ENCODE data around the gene GJA4.
A peak's percentile ranks its signal among the peaks of the same experiment; 100 is the strongest.
"Not testable (repeated sequence)": the region's sequence is repeated elsewhere in the genome, so short reads cannot be mapped to it uniquely, and the experiment has no call there.

The GJA4 gene

DNA sequence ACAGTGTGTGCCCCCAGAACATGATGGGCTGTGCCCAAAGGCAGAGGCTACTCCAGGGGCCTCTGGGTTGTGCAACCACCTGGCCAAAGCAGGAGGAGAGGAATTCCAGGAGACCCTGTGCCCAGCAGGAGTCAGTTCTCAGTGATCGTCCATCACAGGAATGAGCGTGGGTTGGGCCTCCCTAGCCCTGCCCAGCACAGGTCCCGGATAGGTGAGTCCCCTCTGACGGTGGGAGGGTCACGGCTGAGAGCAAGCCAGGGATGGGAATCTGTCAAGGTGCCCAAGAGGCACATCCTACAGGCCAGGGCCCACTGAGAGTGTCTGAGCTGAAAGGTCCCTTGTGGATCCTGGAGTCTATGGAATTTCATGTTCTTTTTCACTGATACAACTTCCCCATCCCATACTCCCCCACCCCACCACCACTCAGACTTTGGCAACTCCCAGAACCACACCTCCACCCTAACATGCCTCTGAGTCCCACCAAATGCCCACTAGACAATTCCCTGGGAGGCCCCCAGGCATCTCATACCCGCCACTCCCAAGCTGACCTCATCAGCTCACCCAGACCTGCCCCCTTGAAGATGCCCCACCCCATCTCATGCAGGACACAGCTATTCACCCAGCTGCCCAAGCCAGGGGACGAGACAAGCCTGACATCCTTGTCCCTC, 30.2 kb upstream of the GJA4 start:
- no peak overlapping the region for H3K4me3 ChIP-seq
- no peak overlapping the region for H3K9ac ChIP-seq
- no peaks in the 10 kb centered on the region for H3K36me3 ChIP-seq
- H3K4me1 ChIP-seq = no peaks in the 10 kb centered on the region
- no peaks in the 10 kb centered on the region for H3K27me3 ChIP-seq
- H3K9me3 ChIP-seq (replicated peaks in 1 of 11) = no peaks in the 10 kb centered on the region
- no peaks in the 10 kb centered on the region for H4K20me1 ChIP-seq
- no peak overlapping the region for H3K27ac ChIP-seq
- TF ChIP-seq Cebpa-rat (IDR thresholded peaks at IDR 0.05) = no peak
- no peak overlapping the region for H3K4me2 ChIP-seq

DNA sequence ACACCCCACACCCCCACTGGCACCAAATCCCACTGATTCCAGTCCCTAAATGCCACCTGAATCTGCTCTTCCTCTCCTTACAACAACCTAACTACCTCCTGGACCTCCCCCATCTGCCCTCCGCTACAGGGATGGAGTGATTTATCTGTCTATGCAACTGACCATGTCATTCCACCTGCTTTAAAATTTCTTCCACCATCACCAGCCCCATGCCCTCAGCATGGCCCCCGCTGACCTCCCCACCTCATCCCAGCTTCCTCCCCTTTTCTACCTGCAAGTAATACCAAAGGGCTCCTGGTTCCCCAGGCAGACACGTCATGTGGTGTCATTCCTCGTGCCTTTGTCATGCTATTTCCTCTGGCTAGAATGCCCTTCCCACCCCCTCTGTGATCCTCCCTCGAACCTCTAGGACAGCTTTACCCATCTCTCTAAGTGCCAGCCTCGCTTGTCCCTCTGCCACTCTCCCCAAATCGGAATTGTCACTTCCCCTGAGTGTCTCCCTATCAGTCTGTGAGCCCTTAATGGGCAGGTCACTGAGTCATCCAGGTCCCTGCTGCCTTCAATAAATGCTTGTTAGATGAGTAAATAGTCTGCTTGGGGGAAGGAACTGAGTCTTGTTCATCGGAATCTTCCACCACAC, 29.5 kb upstream of the GJA4 start:
- H3K9ac ChIP-seq = no peak overlapping the region

DNA sequence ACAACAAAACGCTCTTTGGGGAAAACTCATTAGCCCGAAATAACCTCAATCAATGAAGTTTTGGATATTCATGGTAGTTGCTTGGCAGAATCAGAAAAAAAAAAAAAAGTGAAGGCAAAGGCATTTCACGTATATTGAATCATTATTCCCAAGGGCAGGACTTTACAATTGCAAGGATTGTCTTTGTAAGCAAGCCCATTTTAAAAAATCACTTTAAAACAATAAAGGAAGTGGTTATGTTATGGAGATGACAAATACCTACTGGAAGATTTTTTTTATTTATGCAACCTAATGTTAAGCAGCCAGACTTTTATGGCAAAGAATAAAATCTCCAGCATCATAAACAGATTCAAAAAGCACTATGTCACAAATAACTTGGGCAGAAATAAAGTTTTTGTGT, 23.9 kb upstream of the GJA4 start:
- Histone ChIP-seq H3K36me3 (no peaks in the 10 kb centered on the region), H3K27ac (no peak overlapping the region), H3K4me3 (no peak overlapping the region), H3K9ac (no peak overlapping the region), H4K20me1 (no peaks in the 10 kb centered on the region), H3K9me3 (replicated peaks in 1 of 11) (no peaks in the 10 kb centered on the region), H3K4me2 (no peak overlapping the region), H3K27me3 (no peaks in the 10 kb centered on the region), H3K4me1 (no peaks in the 10 kb centered on the region)
- no peak for TF ChIP-seq Cebpa-rat (IDR thresholded peaks at IDR 0.05)

More for the DNA sequence above, 29.5 kb upstream of the GJA4 start:
- H3K36me3 ChIP-seq = no peaks in the 10 kb centered on the region
- H4K20me1 ChIP-seq = no peaks in the 10 kb centered on the region
- H3K27me3 ChIP-seq = no peaks in the 10 kb centered on the region
- H3K4me3 ChIP-seq = no peak overlapping the region
- H3K27ac ChIP-seq = no peak overlapping the region
- TF ChIP-seq Cebpa-rat (IDR thresholded peaks at IDR 0.05) = no peak
- H3K4me2 ChIP-seq = no peak overlapping the region
- H3K4me1 ChIP-seq = no peaks in the 10 kb centered on the region
- no peaks in the 10 kb centered on the region for H3K9me3 ChIP-seq (replicated peaks in 1 of 11)

DNA sequence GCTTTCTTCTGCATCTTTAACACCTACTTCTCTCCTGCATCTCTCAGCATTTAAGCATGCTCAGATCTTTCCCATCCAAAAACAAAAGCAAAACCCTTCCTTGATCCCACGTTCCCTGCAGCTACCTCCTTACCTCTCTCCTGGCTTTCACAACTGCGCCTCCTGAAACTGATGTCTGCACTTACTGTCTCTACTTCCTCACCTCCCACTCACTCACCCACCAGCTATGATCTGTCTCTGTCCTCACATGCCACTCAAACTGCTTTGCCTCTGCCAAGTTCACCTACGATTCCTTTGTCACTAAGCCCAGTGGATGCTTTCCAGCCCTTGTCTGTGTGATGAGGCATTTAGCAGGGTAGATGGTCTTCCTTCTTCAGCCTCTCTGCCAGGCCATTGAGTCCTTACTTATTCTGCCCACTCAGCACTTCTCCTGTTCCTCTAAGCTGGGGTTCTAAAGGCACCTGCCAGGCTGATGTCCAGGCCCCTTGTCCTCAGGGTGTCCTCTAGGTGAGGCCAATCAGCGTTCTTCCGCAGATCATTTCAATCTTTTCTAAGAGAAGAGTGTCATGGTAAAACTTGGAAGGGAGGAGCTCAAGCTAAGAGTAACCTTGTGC, 21.8 kb upstream of the GJA4 start:
- Histone ChIP-seq H3K27ac (no peak overlapping the region), H3K27me3 (no peaks in the 10 kb centered on the region), H3K9ac (no peak overlapping the region), H3K9me3 (replicated peaks in 1 of 11) (no peaks in the 10 kb centered on the region), H3K4me2 (no peak overlapping the region), H3K36me3 (no peaks in the 10 kb centered on the region), H3K4me3 (no peak overlapping the region), H4K20me1 (no peaks in the 10 kb centered on the region), H3K4me1 (0 out of 20 replicates have a peak, but pooled peaks cover 0 to 3% (median 0%) of the 10 kb centered on the region in 10 experiments)
- no peak for TF ChIP-seq Cebpa-rat (IDR thresholded peaks at IDR 0.05)

DNA sequence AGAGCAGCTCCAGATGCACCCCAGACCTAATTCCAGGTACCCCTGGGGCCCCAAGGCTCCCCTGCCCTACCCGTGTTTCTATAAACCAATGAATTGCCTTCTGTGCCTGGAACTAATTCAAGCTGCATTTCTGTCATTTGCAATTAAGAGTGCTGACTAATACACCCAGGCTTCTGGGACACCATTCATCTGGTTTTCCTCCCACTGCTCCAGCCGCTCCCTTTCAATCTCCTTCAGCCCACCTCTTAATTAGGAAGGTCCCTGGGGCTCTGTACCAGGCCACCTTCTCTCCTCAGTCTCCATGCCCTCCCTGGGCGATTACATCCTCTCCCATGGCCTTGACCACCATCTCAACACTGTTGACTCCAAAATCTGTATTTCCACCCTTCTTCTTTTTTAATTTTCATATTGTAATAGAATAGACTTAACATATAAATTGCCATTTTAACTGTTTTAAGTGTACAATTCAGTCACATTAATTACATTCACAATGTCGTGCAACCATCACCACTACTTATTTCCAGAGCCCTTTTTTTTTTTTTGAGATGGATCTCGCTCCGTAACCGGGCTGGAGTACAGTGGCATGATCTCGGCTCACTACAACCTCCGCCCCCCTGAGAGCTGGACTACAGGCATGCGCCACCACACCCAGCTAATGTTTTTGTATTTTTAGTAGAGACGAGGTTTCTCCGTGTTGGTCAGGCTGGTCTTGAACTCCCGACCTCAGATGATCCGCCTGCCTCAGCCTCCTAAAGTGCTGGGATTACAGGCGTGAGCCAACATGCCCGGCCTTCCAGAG, 21.0 kb upstream of the GJA4 start:
- Histone ChIP-seq H3K4me1 (peaks cover 0 to 3% (median 0%) of the 10 kb centered on the region in 10 experiments; a peak in 1 of 20 replicates), H3K4me3 (no peak overlapping the region), H3K4me2 (no peak overlapping the region), H3K27me3 (no peaks in the 10 kb centered on the region), H3K27ac (no peak overlapping the region), H3K36me3 (no peaks in the 10 kb centered on the region), H3K9me3 (replicated peaks in 1 of 11) (no peaks in the 10 kb centered on the region), H3K9ac (no peak overlapping the region), H4K20me1 (no peaks in the 10 kb centered on the region)
- no peak for TF ChIP-seq Cebpa-rat (IDR thresholded peaks at IDR 0.05)

DNA sequence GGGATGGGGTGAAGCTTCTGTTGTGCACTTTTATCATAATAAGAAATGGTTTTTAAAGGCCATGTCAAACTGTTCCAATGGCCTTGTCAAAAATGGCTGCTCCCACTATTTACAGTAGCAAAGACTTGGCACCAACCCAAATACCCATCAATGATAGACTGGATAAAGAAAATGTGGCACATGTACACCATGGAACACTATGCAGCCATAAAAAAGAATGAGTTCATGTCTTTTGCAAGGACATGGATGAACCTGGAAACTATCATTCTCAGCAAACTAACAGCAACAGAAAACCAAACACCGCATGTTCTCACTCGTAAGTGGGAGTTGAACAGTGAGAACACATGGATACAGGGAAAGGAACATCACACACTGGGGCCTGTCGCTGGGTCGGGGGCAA, 19.7 kb upstream of the GJA4 start:
- not testable (repeated sequence) for H3K27ac ChIP-seq; H3K27me3 ChIP-seq; H3K9ac ChIP-seq; H3K4me3 ChIP-seq; H4K20me1 ChIP-seq; H3K4me2 ChIP-seq; H3K9me3 ChIP-seq (replicated peaks in 1 of 11); H3K4me1 ChIP-seq; H3K36me3 ChIP-seq

DNA sequence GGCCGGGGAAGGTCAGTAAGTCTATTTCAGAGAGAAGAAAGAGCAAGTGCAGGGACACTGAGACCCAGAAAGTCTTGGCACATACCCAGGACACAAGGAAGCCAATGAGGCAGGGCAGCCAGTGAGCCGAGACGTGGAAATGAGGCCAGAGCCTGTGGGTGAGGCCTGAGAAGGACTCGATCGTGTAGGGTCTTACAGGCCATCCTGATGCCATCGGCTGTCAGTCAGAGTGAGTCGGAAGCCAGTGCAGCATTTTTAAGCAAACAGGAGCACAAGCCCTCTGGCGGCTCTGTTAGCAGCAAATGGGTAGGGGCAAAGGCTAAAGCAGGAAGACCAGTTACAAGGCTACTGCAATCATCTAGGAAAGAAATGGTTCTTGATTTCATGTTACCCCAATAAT, 17.8 kb upstream of the GJA4 start:
- Histone ChIP-seq H3K27ac (no peak overlapping the region), H3K27me3 (peaks cover 5 to 11% (median 7%) of the 10 kb centered on the region in 11 experiments; a peak in 21 of 22 replicates), H3K4me1 (peaks cover 0 to 7% (median 0%) of the 10 kb centered on the region in 10 experiments; a peak in 1 of 20 replicates), H3K9ac (no peak overlapping the region), H3K9me3 (replicated peaks in 1 of 11) (no peaks in the 10 kb centered on the region), H3K4me3 (no peak overlapping the region), H4K20me1 (no peaks in the 10 kb centered on the region; a peak in 1 of 22 replicates), H3K4me2 (no peak overlapping the region), H3K36me3 (no peaks in the 10 kb centered on the region)
- no peak for TF ChIP-seq Cebpa-rat (IDR thresholded peaks at IDR 0.05)

DNA sequence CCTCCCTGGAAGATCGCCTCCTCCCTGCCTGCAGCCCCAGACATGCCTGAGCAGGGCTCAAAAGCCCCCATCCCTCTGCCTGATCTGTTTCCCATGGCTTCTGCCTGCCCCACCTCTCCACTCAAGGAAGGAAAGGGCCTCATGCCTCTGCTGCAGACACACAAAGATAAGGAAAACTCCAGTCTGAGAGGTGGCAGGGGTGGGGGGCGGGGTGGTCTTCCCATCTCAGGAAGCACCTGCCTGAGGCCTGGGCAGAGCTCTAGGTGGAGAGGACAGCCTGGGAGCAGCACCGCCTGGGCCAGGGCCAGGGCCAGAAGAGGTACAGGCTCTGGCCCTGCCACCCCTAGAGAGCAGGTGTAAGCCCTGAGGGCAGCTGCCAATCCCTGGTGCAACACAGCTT, 15.9 kb upstream of the GJA4 start:
- H3K4me3 ChIP-seq = no peak overlapping the region
- peaks cover 0 to 10% (median 4%) of the 10 kb centered on the region in 10 experiments; a peak in 6 of 20 replicates for H3K4me1 ChIP-seq
- TF ChIP-seq Cebpa-rat (IDR thresholded peaks at IDR 0.05) = no peak
- H3K4me2 ChIP-seq = 0 out of 22 replicates have a peak overlapping the region, but pooled peaks of 3 of the 11 experiments have one; percentile 10 to 18 (median 10)
- no peak overlapping the region for H3K9ac ChIP-seq
- peaks cover 25 to 31% (median 27%) of the 10 kb centered on the region in 11 experiments for H3K27me3 ChIP-seq
- no peaks in the 10 kb centered on the region for H3K9me3 ChIP-seq (replicated peaks in 1 of 11)
- no peaks in the 10 kb centered on the region; a peak in 1 of 22 replicates for H4K20me1 ChIP-seq
- H3K27ac ChIP-seq = no peak overlapping the region
- no peaks in the 10 kb centered on the region for H3K36me3 ChIP-seq
